HG03280 (cell line): ENCODE data around the gene CD226.
A peak's percentile ranks its signal among the peaks of the same experiment; 100 is the strongest.
"Not testable (repeated sequence)": the region's sequence is repeated elsewhere in the genome, so short reads cannot be mapped to it uniquely, and the experiment has no call there.

ENCODE experiments used
- ATAC-seq: cut with Tn5 transposase; IDR thresholded peaks from one replicate; pipeline ENCODE4 v1.9.1; 2021; ENCODE audit warnings: mild to moderate bottlenecking, moderate library complexity; ENCODE audit not compliant: unreplicated experiment

Gene CD226

GRCh38 chr18:69947361-69948133 is at the start of gene CD226:
Gene CD226 (minus strand): TSS chr18:69947873. CDS start chr18:69947406, 467 bp downstream.
- peak; percentile 42 for ATAC-seq

- ATAC-seq: no peak
Observed at GRCh38 chr18:69996951-69997798, 49.5 kb upstream of the CD226 start.

- no peak for ATAC-seq
Observed at GRCh38 chr18:69996417-69996816, 48.7 kb upstream of the CD226 start.

GRCh38 chr18:69995774-69996173 is 48.1 kb upstream of the CD226 start:
- ATAC-seq: no peak

- no peak for ATAC-seq
Observed at GRCh38 chr18:69992776-69993175, 45.1 kb upstream of the CD226 start.

GRCh38 chr18:69987870-69988269 is 40.2 kb upstream of the CD226 start:
- ATAC-seq: no peak

GRCh38 chr18:69985239-69985638 is 37.6 kb upstream of the CD226 start:
- no peak for ATAC-seq

- ATAC-seq: no peak
Observed at GRCh38 chr18:69982417-69982816, 34.7 kb upstream of the CD226 start.

- no peak for ATAC-seq
Observed at GRCh38 chr18:69981948-69982347, 34.3 kb upstream of the CD226 start.

- no peak for ATAC-seq
Observed at GRCh38 chr18:69980982-69981804, 33.5 kb upstream of the CD226 start.

GRCh38 chr18:69980509-69980908 is 32.8 kb upstream of the CD226 start:
- ATAC-seq: no peak

- ATAC-seq: peak; percentile 59
Observed at GRCh38 chr18:69978732-69979715, 31.4 kb upstream of the CD226 start.

- ATAC-seq: not testable (repeated sequence)
Observed at GRCh38 chr18:69975294-69975693, 27.6 kb upstream of the CD226 start.

GRCh38 chr18:69974365-69974764 is 26.7 kb upstream of the CD226 start:
- ATAC-seq: no peak

GRCh38 chr18:69969491-69969890 is 21.8 kb upstream of the CD226 start:
- ATAC-seq: no peak

- ATAC-seq: no peak
Observed at GRCh38 chr18:69968039-69968438, 20.4 kb upstream of the CD226 start.

GRCh38 chr18:69963196-69963595 is 15.5 kb upstream of the CD226 start:
- no peak for ATAC-seq

GRCh38 chr18:69961718-69962117 is 14.0 kb upstream of the CD226 start:
- ATAC-seq: no peak

- peak; percentile 47 for ATAC-seq
Observed at GRCh38 chr18:69958422-69958821, 10.7 kb upstream of the CD226 start.

- no peak for ATAC-seq
Observed at GRCh38 chr18:69957747-69958146, 10.1 kb upstream of the CD226 start.
